Measurements from ENCODE around the gene ONECUT1.

ONECUT1 gene

DNA sequence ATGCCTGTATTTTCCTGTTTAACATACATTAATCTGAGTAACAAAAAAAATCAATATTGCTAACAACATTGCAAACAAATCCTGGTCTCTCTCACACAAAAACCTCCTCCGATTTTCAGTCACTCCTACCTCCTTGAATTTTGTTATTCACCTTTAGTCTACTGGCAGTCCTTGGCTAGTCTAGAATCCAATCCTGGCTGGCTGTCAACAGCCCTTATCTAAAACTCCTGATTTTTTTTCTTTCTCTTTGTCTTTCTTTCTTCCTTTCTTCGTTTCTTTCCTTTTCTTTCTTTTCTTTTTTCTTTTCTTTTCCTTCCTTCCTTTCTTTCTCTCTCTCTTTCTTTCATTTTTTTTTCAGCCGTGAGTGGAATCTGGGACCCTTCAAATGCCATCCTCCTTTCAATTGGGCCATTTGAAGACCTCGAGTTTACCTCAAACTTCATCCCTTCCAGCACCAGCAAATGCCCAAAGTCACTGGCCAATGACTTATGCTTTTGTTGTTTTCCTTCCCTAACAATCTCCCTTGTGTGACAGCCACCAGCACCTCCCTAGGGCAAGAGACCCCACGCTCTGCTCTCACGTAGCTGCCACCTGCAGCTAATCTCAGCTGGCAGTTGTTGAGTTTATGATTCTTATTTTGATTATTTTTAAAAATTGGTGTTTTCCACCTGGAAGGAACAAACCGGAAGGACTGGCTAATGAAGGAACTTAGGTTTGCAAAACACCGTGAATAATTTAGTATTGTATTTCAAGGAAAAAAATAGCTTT lies 6.8 kb upstream of the ONECUT1 start:
- DNase-seq (ENCODE audit: low read depth): no peak

DNA sequence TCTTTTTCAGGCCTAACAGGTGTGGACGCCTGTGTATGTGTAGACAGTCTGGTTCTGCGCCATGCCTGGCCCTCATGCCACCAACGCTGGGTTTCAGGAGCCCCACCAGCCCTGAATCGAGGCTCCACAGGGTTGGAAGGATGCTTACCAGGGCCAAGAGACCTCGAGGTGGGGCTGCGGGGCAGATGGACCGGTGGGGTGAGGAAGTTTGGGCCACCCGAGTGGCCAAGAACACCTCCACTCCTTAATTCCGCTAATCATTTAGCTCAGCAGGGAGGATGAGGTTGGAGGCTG lies 6.0 kb upstream of the ONECUT1 start:
- no peak for DNase-seq (ENCODE audit: low read depth)

DNA sequence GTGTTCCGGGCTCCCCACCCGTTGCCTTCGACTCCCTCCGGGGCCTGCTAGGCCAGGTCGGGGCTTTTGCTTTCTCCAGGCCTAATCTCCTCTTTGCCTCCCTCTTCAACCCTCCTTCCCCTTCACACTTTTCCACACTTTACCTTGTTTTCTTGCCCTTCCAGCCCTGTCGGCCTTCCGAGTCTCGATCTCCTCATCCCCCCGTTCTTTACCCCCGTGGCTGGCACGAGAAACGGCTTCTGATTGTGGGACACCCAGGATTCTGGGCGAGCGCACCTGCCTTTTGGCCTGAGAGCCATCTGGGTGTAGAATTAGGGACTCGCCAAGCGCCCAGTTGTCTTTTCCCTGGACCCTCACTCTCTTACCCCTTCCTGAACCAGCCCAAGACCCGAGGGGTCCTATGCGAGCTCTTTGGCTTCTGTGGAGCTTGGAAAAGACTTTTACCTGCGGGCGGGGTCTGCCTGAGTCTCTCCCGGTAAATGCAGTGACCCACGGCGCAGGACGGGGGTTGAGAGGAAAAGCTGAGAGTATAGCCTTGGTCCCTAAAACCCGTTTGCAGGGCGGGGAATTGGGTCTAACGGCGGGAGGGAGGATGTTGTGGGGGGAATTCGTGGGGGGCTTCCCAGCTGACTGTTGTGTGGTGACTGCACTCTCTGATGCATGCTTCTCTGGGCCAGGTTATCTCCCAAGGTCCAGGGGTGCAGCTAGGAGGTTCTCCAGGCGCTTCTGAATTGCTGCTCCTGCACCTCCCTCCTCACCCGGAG lies 5.5 kb upstream of the ONECUT1 start:
- DNase-seq (ENCODE audit: low read depth): no peak

DNA sequence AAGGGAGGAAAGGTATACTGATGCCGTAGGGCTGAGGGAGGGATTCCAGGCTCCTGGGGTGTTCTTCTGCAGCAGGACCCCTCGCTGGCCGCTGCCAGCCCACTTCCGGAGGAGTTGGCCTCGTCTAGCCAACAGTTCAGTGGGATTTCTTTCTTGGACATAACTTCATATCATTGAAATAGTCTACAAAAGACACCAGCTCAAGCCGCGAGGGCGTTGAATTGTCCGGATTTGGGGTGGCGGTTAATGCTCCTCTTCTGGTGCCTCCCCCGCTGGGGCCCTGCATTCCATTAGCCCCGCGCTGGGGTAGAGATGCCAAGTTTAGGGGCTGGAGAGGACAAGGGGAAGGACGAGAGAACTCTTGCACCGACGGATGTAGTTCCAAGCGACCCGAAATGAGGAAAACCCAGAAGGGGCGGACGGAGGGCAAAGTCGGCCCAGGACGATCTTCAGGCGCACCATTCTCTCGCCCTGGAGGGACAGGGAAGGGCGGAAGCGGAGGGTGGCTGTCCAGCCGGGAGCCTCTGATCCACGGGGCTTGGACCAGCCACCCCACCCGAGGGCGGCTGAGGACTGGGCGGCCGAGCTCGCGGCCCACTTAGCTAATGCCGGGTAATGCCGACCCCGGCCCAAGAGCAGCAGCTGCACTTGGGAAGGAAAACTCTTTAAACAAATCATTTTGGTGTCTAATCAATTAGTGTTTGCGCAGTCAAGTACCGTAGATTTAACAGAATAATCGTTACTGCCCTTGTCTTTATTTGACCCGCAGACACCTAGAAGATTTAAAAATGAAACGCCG lies 4.7 kb upstream of the ONECUT1 start:
- no peak for DNase-seq (ENCODE audit: low read depth)

DNA sequence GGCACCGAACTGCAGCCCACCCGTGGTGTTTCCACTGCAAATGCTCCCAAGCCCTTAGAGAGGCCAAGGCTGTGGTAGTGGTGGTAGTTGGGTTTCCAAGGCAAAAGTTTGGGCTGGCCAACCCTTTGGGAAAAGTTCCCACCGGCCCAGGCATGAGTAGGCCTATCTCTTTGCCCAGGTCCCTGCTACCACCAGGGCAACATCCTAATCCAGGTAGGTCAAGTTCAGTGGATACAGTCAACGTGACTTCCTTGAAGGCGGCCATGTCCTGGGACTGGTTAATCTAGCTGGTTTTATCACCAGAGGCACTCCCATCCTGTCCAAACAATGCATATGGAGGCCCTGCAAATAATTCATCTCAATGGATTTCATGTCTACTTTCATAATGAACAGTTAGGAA lies 1.6 kb upstream of the ONECUT1 start:
- DNase-seq (ENCODE audit: low read depth): no peak

DNA sequence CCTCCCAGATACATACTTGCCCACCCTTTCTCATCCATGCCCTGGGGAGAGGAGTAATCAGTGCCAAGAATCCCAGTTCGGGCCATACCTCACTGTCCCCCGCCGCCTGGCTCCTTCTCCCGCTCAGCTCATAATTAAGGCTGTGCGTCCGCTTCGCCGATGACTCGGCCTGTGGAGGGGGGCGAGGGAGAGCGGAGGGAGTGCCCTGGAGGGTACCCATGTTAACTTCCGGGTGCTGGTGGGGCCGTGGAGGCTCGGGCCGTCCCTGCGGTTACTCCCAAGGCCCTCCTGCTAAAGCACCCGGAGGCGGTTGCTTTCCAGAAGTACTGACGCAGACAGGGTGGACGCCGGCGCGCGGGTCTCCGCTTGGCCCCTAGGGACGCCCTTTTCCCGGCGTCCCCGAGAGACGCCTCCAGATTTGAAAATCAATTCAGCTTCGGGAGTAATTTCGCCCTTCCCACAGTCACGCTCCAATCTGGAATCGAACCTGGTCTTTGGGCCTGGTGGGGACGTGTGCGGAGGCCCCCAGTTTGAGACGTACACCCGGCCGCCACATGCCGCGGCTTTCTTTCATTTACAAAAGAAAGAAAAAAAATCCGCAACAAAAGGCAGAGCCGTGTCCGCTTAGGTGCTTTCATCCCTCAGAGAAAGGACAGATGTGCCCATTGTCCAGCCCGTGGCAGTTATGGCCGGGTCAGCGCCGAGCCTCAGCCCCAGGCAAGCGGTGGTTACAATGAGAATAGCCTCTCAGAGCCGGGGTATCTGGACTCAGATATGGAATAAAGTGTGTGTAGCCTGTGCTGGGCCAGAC lies 1.0 kb upstream of the ONECUT1 start:
- DNase-seq (ENCODE audit: low read depth): no peak

DNA sequence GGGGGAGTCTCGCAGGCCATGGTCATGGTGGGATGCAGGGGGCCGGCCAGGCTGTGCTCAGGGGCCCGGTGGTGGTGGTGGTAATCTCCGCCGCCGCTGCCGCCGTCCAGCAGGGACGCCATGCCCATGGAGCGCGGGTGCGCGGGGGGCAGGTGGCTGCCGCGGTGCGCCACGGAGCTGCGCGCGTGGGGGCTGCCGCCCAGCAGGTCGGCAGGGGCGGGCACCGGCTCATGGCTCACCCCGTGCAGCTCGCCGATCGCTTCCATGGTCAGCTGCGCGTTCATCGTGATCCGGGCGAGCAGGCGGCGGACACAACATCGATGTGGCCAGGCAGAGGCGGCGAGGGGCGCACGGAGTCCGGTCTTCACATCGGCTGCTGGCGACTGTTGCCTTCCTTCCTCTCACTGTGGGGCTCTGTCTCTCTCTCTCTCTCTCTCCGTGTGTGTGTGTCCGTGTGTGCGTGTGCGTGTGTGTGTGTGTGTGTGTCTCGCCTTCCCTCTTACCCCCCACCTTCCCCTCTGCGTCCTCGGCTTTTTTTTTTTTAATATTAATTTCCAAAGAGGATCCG lies 451 bp downstream of the ONECUT1 start:
- DNase-seq (ENCODE audit: low read depth): no peak

DNA sequence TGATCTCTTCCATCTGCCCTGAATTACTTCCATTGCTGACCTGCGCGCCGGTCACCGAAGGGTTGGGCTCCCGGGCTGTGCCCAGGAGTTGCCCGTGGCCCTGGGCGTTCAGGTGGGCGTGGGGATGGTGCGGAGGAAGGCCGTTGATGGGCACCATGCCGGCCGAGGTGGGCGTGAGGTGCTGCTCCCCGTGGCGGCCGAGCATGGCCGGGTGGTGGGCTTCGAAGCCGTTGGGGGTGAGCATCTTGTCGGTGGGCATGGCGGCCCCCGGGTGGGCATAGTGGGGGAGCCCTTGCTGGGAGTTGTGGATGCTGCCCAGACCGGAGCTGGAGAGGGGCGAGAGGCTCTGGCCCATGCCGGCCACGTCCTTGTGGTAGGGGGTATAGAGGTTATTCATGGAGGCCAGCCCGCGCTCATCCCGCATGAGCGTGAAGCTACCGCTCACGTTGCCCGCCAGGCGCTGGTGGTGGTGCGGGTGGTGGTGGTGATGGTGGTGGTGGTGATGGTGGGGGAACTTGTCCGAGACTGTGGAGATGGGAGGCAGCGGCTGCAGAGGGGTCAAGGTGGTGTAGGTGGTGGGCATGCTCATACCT lies 1.0 kb downstream of the ONECUT1 start:
- DNase-seq (ENCODE audit: low read depth): no peak

DNA sequence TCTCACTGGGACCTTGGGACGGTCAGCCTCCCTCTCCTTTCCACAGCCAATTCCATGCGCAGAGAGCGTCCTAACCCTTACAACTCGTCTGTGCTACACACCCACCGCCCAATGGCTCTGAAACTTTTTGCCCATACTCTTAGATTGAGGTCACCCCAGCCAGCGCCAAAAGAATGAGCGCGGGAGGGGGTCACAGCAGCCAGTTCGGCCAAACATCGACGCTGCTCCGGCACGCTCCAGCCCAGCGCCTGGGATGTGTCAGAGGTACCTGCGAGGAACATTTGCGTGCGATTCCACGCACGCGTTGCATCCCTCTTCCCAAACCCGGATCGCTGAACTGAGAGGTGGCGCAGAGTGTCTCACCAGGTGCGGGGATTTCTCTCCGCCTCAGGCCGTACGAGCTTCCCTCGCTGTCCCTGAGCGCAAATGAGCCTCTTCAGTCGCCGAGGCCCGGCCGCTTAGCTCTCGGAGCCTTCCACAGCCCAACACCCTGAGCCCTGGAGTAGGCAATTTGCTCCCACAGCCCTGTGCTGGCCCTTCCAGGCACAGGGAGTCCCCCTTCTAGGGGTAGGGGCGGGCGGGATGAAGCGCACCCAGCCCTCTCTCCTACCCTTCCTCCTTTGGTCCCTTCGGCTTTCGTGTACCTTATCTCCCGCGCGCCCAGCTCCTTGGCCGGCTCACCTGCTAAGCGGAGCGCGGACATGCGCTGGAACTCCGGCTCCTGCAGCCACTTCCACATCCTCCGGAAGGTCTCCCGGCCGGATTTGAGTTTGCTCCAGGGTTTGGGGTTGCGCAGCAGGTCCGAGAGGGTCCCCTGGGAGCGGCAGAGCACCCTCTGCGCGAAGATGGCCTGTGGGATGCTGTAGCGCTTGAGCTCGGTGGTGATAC lies 1.8 kb downstream of the ONECUT1 start:
- no peak for DNase-seq (ENCODE audit: low read depth)

DNA sequence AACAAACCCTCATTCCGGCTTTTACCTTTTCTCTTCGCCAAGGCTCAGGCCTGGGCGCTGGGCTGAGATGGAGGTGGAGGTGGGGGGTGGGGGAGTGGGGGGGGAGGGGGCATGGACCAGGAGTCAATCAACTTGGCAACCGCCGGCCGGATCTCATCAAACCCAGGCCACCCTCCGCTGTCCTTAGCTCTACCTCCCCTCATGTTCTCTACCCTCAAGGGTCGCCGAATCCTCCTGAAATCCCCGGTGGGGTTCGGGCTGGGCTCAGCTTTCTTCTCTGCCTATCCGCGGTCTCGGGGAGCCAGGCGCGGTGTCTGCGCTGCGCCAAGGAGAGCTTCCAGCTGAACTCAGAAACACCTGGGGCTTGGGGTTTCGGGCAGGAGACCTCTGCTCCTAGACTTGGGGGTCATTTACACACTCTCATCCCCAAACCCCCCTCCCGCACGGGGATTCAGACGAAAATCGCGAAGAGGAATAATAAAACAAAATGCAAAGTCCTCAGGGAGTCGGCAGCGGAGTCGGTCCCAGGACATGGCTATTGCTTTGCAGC lies 2.5 kb downstream of the ONECUT1 start:
- DNase-seq (ENCODE audit: low read depth): no peak

DNA sequence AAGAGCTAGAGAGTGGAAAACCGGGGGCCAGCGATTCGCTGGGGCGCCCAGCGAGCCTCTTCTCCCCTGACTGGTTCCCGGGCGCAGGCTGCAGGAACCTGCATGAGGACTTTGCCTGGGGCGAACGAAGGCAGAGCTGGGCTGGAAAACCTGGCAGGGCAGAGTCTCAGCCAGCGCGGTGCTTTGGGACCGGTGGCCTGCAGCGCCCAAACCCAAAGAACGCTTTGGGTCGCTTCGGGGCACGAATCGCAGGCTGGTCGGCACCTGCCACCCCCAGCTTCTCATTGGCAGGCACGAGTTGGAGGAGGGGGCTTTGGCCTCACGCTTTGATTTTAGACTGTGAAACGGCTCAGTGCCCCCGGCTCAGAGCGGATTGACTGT lies 3.0 kb downstream of the ONECUT1 start:
- DNase-seq (ENCODE audit: low read depth): no peak

DNA sequence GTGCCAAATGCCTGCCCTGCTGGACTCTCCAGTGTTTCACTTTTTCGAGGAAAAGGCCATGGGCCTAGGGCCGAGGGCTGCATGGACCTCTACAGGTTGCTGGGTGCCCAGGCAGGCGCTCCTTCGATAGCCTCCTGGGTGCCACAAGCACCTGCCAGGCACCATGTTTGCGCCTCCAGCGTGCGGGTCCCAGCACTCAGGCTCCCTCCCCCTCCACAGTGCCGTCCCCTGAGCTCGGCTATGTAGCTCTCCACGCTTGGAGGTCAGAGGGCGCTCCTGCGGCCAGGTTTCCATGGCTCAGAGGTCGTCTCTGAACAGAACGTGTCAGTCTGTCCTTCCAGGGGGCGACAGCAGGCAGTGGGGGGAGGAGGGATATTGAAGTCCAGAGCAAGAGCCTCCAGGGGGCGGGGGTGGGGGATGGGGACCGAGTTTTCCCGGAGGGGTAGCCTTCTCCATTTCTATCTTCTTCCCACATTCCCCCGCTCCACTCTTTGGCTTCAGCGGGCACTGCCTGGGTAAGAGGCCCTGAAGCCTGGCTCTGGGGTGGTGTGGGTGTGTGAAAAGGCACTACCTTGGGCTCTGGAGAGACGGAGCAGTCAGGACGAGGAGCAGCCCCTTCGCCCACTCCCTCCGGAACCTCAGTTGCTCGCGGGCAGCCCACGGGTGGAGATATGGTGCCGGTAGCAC lies 3.6 kb downstream of the ONECUT1 start:
- DNase-seq (ENCODE audit: low read depth): no peak

DNA sequence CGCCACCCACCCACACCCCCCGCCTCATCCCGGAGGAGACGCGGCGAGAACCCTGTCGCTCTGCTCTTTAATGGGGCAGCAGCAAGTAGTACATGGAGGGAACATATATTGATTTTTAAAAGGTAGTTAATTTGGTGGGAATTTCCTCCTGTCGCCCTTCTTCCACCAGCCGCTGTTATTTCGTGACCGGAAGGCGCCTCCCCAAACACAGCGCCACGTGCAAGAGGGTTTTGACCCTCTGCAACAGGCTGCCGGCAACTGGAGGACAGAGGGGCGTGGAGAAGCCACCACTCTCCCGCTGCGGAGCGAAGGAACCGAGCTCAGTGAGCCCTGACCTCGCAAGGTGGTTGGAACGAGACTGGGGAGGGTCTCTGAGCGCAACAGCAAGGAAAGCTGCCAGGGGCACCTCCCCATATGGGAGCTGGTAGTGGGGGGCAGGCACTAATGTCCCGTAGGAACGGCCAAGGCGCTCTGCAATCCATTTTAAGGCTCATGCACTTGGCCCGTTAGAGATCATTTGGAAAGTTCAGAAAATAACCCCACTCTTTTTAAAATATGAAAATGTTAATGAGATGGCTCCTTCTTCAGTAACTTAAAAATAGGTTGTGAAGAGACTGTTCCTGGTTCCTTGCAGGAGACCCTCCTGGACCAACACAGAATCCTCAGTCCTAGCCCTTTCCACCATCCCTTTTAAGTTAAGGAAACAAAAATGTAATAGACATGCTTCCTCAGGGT lies 4.3 kb downstream of the ONECUT1 start:
- no peak for DNase-seq (ENCODE audit: low read depth)

DNA sequence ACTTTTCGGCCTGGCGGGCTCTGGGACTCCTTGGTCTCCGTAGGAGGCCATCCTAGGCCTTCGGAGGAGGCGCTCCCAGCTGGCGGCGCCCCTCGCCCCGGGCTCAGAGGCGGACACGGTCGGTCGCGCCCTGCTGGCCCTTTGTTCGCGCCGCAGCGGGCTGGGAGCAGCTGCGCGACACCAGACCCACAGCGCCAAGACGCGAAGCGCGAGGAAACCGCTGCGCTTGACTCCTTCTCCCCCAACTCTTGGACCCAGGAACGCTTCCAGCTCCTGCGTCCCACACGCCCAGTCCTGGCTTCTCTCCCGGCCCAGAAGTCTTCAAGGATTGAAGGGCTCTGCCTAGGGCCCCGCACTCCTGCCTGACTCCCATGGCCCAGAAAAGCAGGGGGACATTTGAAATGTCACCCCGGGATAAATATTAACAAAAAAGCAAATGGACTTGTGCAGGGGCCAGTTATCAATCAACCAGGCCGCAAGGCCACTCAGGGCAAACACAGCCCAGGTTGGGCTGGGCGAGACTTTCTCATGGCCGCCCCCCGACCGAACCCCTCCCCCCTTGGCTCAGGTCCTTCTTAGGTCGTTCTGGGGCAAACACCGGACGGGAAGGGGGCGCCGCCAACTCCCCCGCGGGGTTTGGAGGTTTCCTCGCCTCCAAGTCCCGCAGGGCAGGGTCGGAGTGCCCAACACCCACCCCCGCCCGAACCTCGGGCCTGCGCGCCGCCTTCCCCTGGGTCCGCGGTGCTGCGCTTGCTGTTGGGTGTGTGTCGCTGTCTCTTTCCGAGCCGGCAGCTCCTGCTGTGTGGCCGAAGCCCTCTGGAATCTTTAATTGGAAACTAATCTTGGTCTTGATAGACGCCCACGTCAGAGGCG lies 5.1 kb downstream of the ONECUT1 start:
- DNase-seq (ENCODE audit: low read depth): no peak

DNA sequence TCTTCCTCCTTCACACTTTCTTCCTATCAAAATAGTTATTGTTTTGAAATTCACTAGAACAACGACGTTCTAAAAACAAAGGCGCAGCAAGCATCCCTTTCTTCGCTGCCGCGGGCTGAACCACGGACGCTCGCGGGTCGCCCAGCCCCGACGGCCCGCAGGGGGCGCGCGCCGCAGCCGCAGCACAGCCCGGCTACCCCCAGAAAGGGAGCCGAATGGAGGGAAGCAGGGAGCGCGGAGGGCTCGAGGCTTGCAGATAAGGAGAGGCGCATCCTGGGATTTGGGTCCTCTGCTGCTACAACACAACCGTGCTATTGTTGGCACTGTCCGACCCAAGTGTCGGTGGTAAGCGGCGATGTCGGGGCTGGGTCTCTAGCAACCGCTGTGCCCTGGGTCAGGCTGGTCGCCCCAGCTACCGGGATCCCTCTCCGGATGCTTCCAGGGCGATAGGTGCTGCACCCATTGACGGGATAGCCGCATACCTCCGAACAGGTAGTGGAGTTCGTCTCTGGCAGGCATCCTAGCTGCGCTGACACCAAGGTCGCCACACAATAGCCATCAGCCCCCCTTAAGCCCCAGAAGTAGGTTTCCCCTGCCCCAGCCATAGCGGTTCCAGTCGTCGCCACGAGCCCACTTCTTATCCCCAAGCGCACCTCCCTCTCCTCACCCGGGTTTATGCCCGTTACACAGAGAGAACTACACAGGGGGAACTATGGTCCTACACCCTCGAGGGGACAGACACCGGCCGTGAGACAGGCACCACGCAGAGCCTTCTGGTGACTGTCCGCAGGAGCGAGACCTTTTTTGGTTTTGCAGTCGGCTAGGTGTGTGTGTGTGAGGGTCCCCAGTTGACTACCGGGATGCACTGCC lies 6.0 kb downstream of the ONECUT1 start:
- DNase-seq (ENCODE audit: low read depth): no peak

DNA sequence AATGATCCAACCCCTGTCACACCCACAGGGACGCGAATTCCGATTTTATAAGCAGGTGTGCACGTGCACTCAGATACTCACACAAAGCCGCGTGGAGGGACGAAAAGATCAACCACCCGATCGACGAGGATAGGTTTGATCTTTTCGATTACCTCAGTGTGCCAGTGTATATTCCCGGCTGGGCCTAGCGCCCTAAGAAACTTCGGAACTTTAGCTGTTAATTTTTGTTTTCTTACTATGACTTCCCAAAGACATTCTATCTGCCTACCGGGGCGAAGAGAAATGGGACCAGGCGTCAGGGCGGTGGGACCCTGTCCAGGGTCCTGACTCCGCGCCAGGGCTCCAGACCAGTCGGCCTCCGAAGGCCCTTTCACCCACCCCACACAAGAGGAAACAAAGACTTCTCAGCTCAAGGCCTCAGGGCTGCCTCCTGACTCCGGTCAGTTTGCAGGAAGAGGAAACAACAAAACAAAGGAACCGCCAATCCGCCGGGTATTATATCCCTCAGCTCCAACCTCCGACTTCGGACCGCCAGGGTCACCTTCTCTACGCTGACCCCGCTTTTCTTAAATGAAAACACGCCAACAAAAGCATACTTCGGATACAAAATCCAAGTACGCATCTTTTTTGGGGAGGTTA lies 6.8 kb downstream of the ONECUT1 start:
- no peak for DNase-seq (ENCODE audit: low read depth)
